Measurements from ENCODE around the gene PEAR1. TPM values are rescaled to one million over a fixed set of nuclear protein-coding genes. Genes with fewer than 3 reads are reported as not detected.

PEAR1 gene
- total RNA-seq, 1 experiment from 2014 or later = 10.8 TPM

GRCh38 chr1:156928043-156928602, 34.6 kb downstream of the PEAR1 start:
- no TSS peak for BruUV-seq (replicated peaks)
- DNase-seq (ENCODE audit: low read depth, low spot score) (no peak), ATAC-seq (peak; percentile 41)
- peaks cover 20 to 31% of the 10 kb centered on the region in 2 experiments for H3K4me1 ChIP-seq (ENCODE audit: control insufficient read depth in 1 of 2, insufficient read depth in 2 of 2, low read length in 2 of 2)
- intact Hi-C loops (cut with micrococcal nuclease) = loop anchor here (1.0 to 10.0 kb wide), 4 partner anchors 131 to 303 kb away; no protein-coding TSS in a partner anchor
- H3K9ac ChIP-seq (ENCODE audit: low read length) = peak overlapping the region; percentile 60; the same call in 1 of the 2 replicates
- H3K9me2 ChIP-seq (ENCODE audit: insufficient read depth) = no peaks in the 10 kb centered on the region
- POLR2A ChIA-PET = interaction anchor here (1.4 kb wide), 1 partner anchor 38 kb away, joined by 7 read pairs; no protein-coding TSS in a partner anchor
- H3K27ac ChIP-seq (ENCODE audit: low read depth, low read length) = no peak overlapping the region
- no peaks in the 10 kb centered on the region for H4K20me1 ChIP-seq (ENCODE audit: insufficient read depth)
- no peaks in the 10 kb centered on the region for H3K9me3 ChIP-seq (ENCODE audit: control insufficient read depth in 1 of 2, insufficient read depth in 1 of 2, low read depth in 1 of 2, low read length in 2 of 2)
- CTCF ChIA-PET = interaction anchor here (0.6 to 4.0 kb wide), 29 partner anchors 8 to 300 kb away, joined by 3 to 62 read pairs (median 4); partner anchors contain the start of genes CRABP2, INSRR, ISG20L2 and METTL25B
- RAD21 ChIA-PET (ENCODE audit: low non-redundant PET in 1 of 2, low total read pairs in 2 of 2, uncharacterized antibody in 2 of 2, unreplicated experiment in 2 of 2) = interaction anchor here (0.7 to 1.2 kb wide), 8 partner anchors 33 to 239 kb away, joined by 3 to 5 read pairs (median 4); no protein-coding TSS in a partner anchor
- peak overlapping the region; percentile 38 to 59; a peak in 3 of 4 replicates for H3K4me3 ChIP-seq (replicated peaks in 1 of 2; ENCODE audit: low read depth in 1 of 2, low read length in 2 of 2)
- peaks cover under 1% of the 10 kb centered on the region; the same call in 1 of the 2 replicates for H3K27me3 ChIP-seq (ENCODE audit: insufficient read depth, low read length)
- H3K36me3 ChIP-seq (ENCODE audit: control insufficient read depth in 1 of 2, insufficient read depth in 2 of 2, low read length in 2 of 2) = no peaks in the 10 kb centered on the region
- H2AFZ ChIP-seq (ENCODE audit: low read depth, low read length, poor library complexity, severe bottlenecking) = no peak overlapping the region
- TF ChIP-seq CTCF (IDR thresholded peaks at IDR 0.05 in 2 of 3, conservative IDR thresholded peaks at IDR 0.05 in 1 of 3; ENCODE audit: borderline replicate concordance in 1 of 3, insufficient read depth in 1 of 3, low read depth in 2 of 3, low read length in 2 of 3) (0 out of 6 replicates have a peak, but pooled peaks of 1 of the 3 experiments have one; percentile 21), ATF3 (IDR thresholded peaks at IDR 0.05) (no peak)
- peak overlapping the region; percentile 93 for H3K4me2 ChIP-seq (ENCODE audit: low read length)
- H3K79me2 ChIP-seq (ENCODE audit: insufficient read depth, low read length) = no peaks in the 10 kb centered on the region

- Histone ChIP-seq H3K27me3 (ENCODE audit: insufficient read depth, low read length) (no peaks in the 10 kb centered on the region), H3K9me2 (ENCODE audit: insufficient read depth) (no peaks in the 10 kb centered on the region), H2AFZ (ENCODE audit: low read depth, low read length, poor library complexity, severe bottlenecking) (no peak overlapping the region), H3K9ac (ENCODE audit: low read length) (no peak overlapping the region), H3K36me3 (ENCODE audit: control insufficient read depth in 1 of 2, insufficient read depth in 2 of 2, low read length in 2 of 2) (no peaks in the 10 kb centered on the region; a peak in 1 of 4 replicates), H3K79me2 (ENCODE audit: insufficient read depth, low read length) (no peaks in the 10 kb centered on the region), H3K9me3 (ENCODE audit: control insufficient read depth in 1 of 2, insufficient read depth in 1 of 2, low read depth in 1 of 2, low read length in 2 of 2) (no peaks in the 10 kb centered on the region), H3K4me1 (ENCODE audit: control insufficient read depth in 1 of 2, insufficient read depth in 2 of 2, low read length in 2 of 2) (peaks cover 20 to 31% of the 10 kb centered on the region in 2 experiments), H3K4me3 (replicated peaks in 1 of 2; ENCODE audit: low read depth in 1 of 2, low read length in 2 of 2) (no peak overlapping the region), H4K20me1 (ENCODE audit: insufficient read depth) (no peaks in the 10 kb centered on the region), H3K27ac (ENCODE audit: low read depth, low read length) (no peak overlapping the region), H3K4me2 (ENCODE audit: low read length) (no peak overlapping the region)
- intact Hi-C loops (cut with micrococcal nuclease) = loop anchor here (5.0 to 10.0 kb wide), 3 partner anchors 132 to 305 kb away; no protein-coding TSS in a partner anchor
- DNase-seq (ENCODE audit: low read depth, low spot score) (no peak), ATAC-seq (no peak)
- ChIA-PET POLR2A (no interaction called here), RAD21 (ENCODE audit: low non-redundant PET in 1 of 2, low total read pairs in 2 of 2, uncharacterized antibody in 2 of 2, unreplicated experiment in 2 of 2) (no interaction called here), CTCF (interaction anchor here (1.4 kb wide), 1 partner anchor 144 kb away, joined by 5 read pairs; no protein-coding TSS in a partner anchor)
- no TSS peak for BruUV-seq (replicated peaks)
- TF ChIP-seq ELF1 (IDR thresholded peaks at IDR 0.05; ENCODE audit: borderline replicate concordance, low read depth) = no peak
These were observed 36.2 kb downstream of the PEAR1 start for GRCh38 chr1:156929596-156930238.
